ENCODE results near the gene ZNF831.

The ZNF831 gene

DNA sequence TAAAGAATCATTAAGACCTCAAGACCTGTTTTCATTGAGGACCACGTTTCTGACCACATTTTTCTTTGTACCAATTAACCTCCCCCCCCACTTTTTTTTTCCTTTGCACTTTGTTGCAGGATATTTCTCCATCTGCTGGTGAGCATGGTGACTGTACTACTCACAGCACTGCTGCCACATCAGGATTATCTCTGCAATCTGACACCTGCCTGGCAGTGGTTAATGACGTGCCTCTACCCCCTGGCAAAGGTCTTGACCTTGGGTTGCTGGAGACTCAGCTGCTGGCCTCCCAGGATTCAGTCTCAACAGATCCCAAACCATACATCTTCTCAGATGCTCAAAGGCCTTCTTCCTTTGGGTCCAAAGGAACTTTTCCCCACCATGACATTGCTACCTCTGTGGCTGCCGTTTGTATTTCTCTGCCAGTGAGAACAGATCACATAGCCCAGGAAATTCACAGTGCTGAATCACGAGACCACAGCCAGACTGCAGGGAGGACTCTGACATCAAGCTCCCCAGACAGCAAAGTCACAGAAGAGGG lies 90.2 kb downstream of the ZNF831 start:
- DNase-seq: no peak

DNA sequence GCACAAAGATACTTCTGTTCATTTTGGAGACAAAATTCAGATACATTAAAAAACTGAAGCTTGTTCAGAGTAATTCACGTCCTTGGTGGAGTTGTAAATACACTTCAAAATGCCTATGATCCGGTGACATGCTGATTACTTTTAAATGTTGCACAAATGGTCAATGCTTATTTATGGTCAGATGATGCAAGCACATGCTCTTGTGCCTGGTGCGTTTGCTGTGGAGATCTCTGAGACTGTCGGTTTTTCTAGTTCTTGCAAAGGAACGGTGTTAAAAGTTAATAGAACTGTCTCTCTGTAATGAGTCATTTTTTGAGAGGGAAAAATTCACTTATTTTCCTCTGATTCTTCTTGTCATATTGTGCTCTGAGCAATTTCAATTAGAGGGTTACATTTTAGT lies 91.6 kb downstream of the ZNF831 start:
- DNase-seq: no peak

DNA sequence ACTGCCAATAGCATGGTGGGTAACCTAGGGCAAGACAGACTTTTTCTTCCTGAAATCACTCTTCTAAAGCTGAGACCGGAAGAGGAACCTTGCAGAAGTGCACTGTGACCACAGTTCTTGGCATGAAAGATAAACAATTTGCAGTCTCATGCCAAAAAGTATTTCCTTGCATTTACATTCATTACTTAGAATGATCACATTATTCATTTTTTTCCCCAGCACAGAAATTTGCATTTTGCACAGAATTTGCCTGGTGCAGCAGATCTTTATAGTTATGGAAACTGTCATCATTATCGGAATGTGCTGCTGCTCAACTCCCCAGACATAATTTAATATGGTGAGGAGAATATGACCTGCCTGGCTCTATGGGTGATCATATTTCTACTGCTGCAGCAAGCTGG lies 94.6 kb downstream of the ZNF831 start:
- DNase-seq: no peak

GRCh38 chr20:59259946-59260345 lies 96.3 kb downstream of the ZNF831 start:
- no peak for DNase-seq

GRCh38 chr20:59265298-59265697 lies 101.7 kb downstream of the ZNF831 start:
- DNase-seq: no peak

- DNase-seq: no peak
Measured at GRCh38 chr20:59268870-59269269, 105.2 kb downstream of the ZNF831 start.

DNA sequence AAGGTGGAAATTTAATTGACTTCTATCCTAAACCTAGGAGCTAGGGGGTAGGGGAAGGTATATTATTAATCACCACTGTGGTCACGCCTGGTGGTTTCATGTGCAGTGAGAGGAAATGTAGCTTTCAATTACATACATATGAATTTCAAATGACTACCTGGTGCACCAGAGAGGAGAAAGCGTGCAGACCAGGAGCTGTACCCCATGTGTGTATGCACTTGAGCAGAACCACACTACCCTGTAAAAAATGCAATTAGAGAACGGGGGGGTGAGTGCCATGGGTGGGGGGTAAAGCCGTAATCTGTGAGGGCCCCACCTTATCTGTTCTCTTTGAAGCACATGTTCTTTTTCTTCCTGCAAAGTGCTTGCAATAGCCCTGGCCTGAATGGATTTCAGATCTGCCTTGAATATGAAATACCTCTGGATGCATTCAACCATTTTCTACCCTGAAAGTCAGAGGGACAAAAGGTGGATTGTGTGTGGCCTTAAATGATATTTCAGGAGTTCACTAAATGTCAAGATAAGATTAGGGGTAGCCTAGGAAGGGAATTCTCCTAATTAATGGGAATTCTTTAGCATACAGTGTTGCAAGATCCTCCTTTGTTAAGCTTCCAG lies 105.9 kb downstream of the ZNF831 start:
- no peak for DNase-seq

- DNase-seq: no peak
Measured at GRCh38 chr20:59270380-59270779, 106.8 kb downstream of the ZNF831 start.

GRCh38 chr20:59273739-59274357 lies 110.2 kb downstream of the ZNF831 start:
- no peak for DNase-seq

DNA sequence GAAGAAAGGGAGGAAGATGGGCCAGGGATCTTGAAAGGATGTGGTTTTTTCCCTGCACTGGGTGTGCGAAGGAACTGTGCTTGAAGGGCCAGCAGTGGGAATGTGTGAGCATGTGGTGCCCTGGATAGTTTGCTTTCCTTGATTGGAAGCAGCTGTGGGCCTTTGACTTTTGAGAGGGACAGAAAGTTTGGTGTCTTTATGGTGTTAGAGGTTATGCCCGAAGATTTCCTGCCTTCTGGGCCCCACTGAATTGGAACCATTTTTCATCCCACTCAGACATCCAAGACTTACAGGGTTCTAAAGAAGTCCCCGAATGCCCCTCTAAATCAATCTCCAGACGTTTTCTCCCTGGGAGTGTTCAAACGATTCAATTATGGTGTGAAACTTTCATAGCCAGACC lies 113.3 kb downstream of the ZNF831 start:
- no peak for DNase-seq

DNA sequence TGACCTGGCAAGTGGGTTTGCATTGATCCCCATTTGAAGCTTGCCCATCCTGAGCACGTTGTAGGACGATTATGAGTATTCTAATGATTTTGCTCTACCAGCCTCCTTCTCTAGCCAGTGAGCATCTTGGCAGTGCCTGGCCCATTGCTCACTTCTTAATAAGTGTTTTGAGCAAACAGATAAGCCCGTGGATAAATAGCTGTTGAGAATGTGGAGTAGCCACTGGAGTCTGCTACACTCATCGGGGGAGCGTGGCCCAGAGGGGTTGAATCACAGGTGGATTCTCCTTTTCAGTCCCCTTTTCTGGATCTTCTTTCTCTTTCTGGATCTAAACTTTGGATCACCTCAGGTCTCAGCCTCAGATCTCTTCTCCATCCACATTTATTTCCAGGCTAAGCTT lies 120.8 kb downstream of the ZNF831 start:
- DNase-seq: no peak

GRCh38 chr20:59289994-59290393 lies 126.4 kb downstream of the ZNF831 start:
- no peak for DNase-seq

DNA sequence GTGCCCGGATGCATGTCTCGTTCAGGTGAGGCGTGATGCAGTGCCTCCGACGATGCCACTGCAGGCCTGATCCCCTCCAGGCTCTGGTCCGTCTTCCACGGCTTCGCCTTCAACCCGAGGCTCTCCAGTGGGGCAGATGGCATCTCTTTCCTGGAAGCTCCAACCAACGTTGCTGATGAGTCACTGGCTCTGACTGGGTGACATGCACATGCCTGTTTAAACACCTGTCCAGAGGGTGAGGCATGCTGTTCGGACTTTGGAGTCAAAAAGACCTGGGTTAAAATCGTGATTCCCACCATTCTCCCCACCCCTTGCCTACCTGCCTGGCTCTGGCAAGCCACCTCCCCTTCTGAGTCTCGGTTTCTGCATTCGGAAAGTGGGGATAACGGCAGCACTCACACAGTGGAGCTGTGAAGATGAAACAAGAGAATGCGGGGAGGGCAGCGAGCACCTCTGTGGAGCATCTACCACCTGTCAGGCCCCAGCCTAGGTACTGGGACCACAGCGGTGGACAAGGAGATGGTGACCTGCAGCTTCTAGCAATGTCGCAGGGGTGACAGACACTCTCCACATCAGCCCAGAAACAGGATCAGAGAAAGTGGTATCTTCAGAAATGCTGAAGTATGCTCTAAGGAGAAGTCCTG lies 128.2 kb downstream of the ZNF831 start:
- DNase-seq: no peak

GRCh38 chr20:59295531-59295930 lies 131.9 kb downstream of the ZNF831 start:
- no peak for DNase-seq

GRCh38 chr20:59297686-59298085 lies 134.1 kb downstream of the ZNF831 start:
- no peak for DNase-seq

GRCh38 chr20:59299945-59300332 lies 136.3 kb downstream of the ZNF831 start:
- DNase-seq: no peak

DNA sequence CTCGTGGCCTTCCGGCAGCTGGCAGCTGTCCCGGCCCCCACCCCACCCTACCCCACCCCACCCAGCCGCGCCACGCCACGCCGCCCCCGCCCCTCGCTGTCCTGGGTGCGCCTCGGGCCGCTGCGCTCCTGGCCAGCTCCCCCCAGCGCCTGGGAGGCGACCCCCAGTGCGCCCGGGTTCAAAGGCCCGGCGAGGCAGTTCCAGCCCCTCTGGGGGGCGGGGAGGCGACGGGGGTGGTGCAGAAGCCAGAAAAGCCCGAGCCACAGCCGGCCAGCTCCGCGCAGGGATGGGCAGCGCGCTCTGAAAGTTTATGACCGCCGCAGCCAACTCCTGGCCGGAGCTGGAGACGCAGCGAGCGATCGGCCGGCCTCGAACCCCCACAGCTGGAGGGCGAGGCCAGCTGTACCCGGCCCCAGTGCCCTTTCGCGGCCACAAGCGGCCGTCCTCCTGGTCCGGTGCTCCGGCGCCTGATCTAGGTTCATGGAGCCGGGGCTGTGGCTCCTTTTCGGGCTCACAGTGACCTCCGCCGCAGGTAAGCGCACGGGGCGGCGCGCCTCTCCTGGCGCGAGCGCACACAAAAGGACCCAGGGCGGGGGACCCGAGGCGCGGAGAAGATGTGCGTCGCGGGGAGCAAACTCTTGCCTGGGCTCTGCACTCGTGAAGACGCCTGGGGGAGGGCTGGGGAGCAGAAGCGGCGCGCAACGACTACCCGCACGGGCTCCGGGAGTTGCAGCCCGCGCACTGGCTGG lies 136.9 kb downstream of the ZNF831 start, which contains the start of gene EDN3:
TSS of gene EDN3 (plus strand) at position 279 of the 749 bp plus-strand sequence. CDS start at position 481, 202 bp downstream.
- DNase-seq: no peak

GRCh38 chr20:59301343-59302007 lies 137.9 kb downstream of the ZNF831 start:
- DNase-seq: no peak

GRCh38 chr20:59305908-59306655 lies 142.5 kb downstream of the ZNF831 start:
- no peak for DNase-seq

- no peak for DNase-seq
Measured at GRCh38 chr20:59307270-59307669, 143.6 kb downstream of the ZNF831 start.
